Measurements from ENCODE around the gene P2RY12. TPM values are rescaled to one million over a fixed set of nuclear protein-coding genes. Genes with fewer than 3 reads are reported as not detected.

P2RY12 gene
- total RNA-seq (1.9 TPM), polyA plus RNA-seq (not detected)

GRCh38 chr3:151384741-151385174, at the start of gene P2RY12:
Gene P2RY12 (minus strand): TSS chr3:151384753. CDS start chr3:151338845, 45,908 bp downstream.
- H3K27me3 ChIP-seq (ENCODE audit: control insufficient read depth, insufficient read depth, low read length): no peaks in the 10 kb centered on the region
- DNase-seq: no peak
- Mint-ChIP-seq H3K27ac (peak within 1 kb of the TSS in 1 of 3 donors; percentile 80), H3K27me3 (peaks cover 4% of the 10 kb centered on the region), H3K4me1 (no peaks in the 10 kb centered on the region), H3K4me3 (no peak within 1 kb of the TSS), H3K9me3 (peaks cover 0 to 3% (median 0%) of the 10 kb centered on the region in 7 donors), H3K36me3 (no peaks in the 10 kb centered on the region)
- no peak for ATAC-seq (ENCODE audit: low read depth in 2 of 2)
- no peaks in the 10 kb centered on the region for H3K4me1 ChIP-seq (ENCODE audit: control insufficient read depth, insufficient read depth, low read length, poor library complexity, severe bottlenecking)
- no peaks in the 10 kb centered on the region for H3K9me3 ChIP-seq (ENCODE audit: control insufficient read depth in 2 of 2, low read length in 2 of 2)
- H3K27ac ChIP-seq (ENCODE audit: insufficient read depth, low read length, poor library complexity, severe bottlenecking): no peak within 1 kb of the TSS
- H3K36me3 ChIP-seq (ENCODE audit: control insufficient read depth, insufficient read depth, low read length): no peaks in the 10 kb centered on the region
- no peak within 1 kb of the TSS for H3K4me3 ChIP-seq (ENCODE audit: low read depth, low read length)

DNA sequence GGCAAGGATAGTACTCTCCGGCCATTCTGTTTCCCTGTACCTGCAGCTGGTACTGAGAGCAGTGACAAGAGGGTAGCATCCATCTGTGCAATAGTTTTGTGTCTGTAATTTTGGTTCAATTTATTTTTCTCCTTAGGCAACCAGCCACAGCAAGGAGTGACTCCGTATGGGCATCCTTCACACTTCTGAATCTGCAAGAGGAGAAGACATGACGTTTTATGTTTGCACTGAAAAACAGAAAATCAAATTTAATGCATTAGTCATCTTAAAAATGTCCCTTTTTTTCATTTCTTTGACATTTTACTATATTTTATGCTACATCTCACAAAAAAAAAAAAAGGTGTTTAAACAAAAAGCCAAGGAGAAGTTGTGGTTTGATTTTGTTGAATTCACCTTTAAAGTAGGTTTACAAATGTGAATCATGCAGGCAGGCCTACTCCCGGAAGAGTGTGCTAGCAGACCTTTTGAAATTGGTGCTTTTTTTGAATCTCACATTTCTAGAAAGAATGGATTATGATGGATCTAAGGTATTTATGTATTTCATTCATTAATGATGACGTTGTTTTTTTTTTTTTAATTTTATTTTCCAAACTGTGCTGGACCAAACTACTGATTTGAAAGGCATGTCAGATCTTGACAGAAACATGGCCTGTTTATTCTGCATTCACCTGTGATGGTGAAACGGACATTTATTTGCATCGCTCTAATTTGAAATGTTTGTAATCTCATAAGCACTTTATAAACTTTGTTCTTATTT, 48.2 kb upstream of the P2RY12 start:
- Histone ChIP-seq H3K27me3 (ENCODE audit: control insufficient read depth, insufficient read depth, low read length) (no peaks in the 10 kb centered on the region), H3K9me3 (ENCODE audit: control insufficient read depth in 2 of 2, low read length in 2 of 2) (no peaks in the 10 kb centered on the region), H3K4me1 (ENCODE audit: control insufficient read depth, insufficient read depth, low read length, poor library complexity, severe bottlenecking) (no peaks in the 10 kb centered on the region), H3K4me3 (ENCODE audit: low read depth, low read length) (no peak overlapping the region), H3K36me3 (ENCODE audit: control insufficient read depth, insufficient read depth, low read length) (no peaks in the 10 kb centered on the region), H3K27ac (ENCODE audit: insufficient read depth, low read length, poor library complexity, severe bottlenecking) (no peak overlapping the region)
- no peaks in the 10 kb centered on the region for H3K4me1 Mint-ChIP-seq
- H3K4me3 Mint-ChIP-seq: no peak overlapping the region
- no peak for DNase-seq
- H3K36me3 Mint-ChIP-seq: no peaks in the 10 kb centered on the region
- H3K27me3 Mint-ChIP-seq: no peaks in the 10 kb centered on the region
- H3K27ac Mint-ChIP-seq: no peak overlapping the region
- no peak for ATAC-seq (ENCODE audit: low read depth in 2 of 2)
- H3K9me3 Mint-ChIP-seq: peaks cover 0 to 3% (median 0%) of the 10 kb centered on the region in 7 donors

DNA sequence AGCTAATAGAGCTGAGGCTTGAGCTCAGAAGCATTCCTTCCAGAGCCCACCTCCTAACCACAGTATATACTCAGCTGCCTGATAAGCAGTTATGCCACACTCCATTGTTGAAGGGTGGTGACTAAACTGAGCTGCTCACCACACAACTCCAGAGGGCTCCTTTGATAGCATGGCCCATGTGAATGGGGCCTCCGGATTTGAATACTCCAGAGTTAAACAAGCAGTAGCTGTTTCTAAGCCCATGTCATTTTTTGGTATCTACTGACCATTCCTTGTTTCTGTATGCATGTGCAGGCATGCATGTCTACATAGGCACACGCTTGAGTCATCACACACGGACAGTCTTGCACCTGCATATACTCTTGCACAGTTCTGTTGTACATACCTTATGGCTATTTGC, 47.4 kb upstream of the P2RY12 start:
- H3K4me1 ChIP-seq (ENCODE audit: control insufficient read depth, insufficient read depth, low read length, poor library complexity, severe bottlenecking): no peaks in the 10 kb centered on the region
- no peaks in the 10 kb centered on the region for H3K27me3 ChIP-seq (ENCODE audit: control insufficient read depth, insufficient read depth, low read length)
- H3K9me3 Mint-ChIP-seq: peaks cover 0 to 3% (median 0%) of the 10 kb centered on the region in 7 donors
- no peaks in the 10 kb centered on the region for H3K9me3 ChIP-seq (ENCODE audit: control insufficient read depth in 2 of 2, low read length in 2 of 2)
- H3K27ac Mint-ChIP-seq: no peak overlapping the region
- no peaks in the 10 kb centered on the region for H3K36me3 Mint-ChIP-seq
- H3K4me1 Mint-ChIP-seq: no peaks in the 10 kb centered on the region
- no peaks in the 10 kb centered on the region for H3K27me3 Mint-ChIP-seq
- DNase-seq: no peak
- H3K36me3 ChIP-seq (ENCODE audit: control insufficient read depth, insufficient read depth, low read length): no peaks in the 10 kb centered on the region
- H3K27ac ChIP-seq (ENCODE audit: insufficient read depth, low read length, poor library complexity, severe bottlenecking): no peak overlapping the region
- no peak overlapping the region for H3K4me3 Mint-ChIP-seq
- no peak overlapping the region for H3K4me3 ChIP-seq (ENCODE audit: low read depth, low read length)
- no peak for ATAC-seq (ENCODE audit: low read depth in 2 of 2)

DNA sequence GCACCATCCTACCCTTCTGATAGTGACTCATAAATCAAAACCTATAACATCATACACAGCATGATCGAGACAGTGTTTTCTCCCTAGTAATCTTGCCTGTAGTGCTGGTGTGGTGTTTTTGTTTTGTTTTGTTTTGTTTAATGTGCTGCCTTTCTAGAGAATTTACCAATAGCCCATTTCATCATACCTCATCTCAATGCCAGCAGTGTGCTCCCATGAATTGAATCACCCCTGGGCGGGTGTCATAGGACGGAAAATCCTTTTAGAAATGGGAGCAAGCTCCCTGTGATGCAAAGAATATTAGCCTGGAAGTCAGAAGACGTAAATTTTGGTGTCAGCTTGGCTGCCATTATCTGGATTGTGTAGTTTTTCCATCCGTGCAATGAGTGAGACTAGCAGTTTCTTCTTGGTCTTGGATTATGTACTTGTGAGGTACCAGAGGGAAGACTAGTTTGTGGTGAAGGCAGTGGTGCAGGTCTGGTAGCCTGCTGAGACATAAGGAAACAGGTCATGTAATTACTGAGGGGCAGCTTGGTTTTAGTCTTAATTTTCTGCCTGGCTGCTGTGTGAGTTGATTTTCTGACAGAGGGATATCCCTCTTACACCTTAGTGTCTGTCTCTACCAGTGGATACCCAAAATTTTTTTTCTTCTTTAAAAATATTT, 46.4 kb upstream of the P2RY12 start:
- Mint-ChIP-seq H3K27me3 (no peaks in the 10 kb centered on the region), H3K4me1 (no peaks in the 10 kb centered on the region), H3K9me3 (peaks cover 0 to 3% (median 0%) of the 10 kb centered on the region in 7 donors), H3K36me3 (no peaks in the 10 kb centered on the region), H3K4me3 (no peak overlapping the region), H3K27ac (no peak overlapping the region)
- H3K9me3 ChIP-seq (ENCODE audit: control insufficient read depth in 2 of 2, low read length in 2 of 2): no peaks in the 10 kb centered on the region
- no peak overlapping the region for H3K27ac ChIP-seq (ENCODE audit: insufficient read depth, low read length, poor library complexity, severe bottlenecking)
- ATAC-seq (ENCODE audit: low read depth in 2 of 2) (no peak), DNase-seq (no peak)
- H3K4me1 ChIP-seq (ENCODE audit: control insufficient read depth, insufficient read depth, low read length, poor library complexity, severe bottlenecking): no peaks in the 10 kb centered on the region
- no peak overlapping the region for H3K4me3 ChIP-seq (ENCODE audit: low read depth, low read length)
- no peaks in the 10 kb centered on the region for H3K27me3 ChIP-seq (ENCODE audit: control insufficient read depth, insufficient read depth, low read length)
- H3K36me3 ChIP-seq (ENCODE audit: control insufficient read depth, insufficient read depth, low read length): no peaks in the 10 kb centered on the region

DNA sequence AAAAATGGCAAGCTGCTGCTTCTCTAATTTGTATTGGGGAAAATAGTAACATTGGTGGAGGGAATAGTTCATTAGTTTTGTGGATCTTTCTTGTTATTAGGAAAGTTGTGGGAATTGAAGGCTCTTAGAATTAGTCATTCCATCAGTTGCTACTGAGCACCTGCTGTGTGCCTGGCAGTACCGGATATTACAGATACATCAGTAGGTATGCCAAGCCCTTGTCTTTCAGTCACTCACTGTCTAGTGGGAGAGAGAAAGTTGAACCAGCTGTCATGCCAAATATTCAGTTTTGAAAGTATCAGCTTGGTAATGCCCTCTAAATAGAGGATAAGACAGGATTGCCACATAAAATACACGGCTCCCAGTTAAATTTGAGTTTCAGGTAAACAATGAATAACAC, 43.8 kb upstream of the P2RY12 start:
- H3K4me1 ChIP-seq (ENCODE audit: control insufficient read depth, insufficient read depth, low read length, poor library complexity, severe bottlenecking): no peaks in the 10 kb centered on the region
- Mint-ChIP-seq H3K27me3 (no peaks in the 10 kb centered on the region), H3K4me3 (no peak overlapping the region), H3K36me3 (no peaks in the 10 kb centered on the region), H3K9me3 (peaks cover 0 to 3% (median 0%) of the 10 kb centered on the region in 7 donors), H3K27ac (no peak overlapping the region), H3K4me1 (no peaks in the 10 kb centered on the region)
- no peak overlapping the region for H3K27ac ChIP-seq (ENCODE audit: insufficient read depth, low read length, poor library complexity, severe bottlenecking)
- no peaks in the 10 kb centered on the region for H3K27me3 ChIP-seq (ENCODE audit: control insufficient read depth, insufficient read depth, low read length)
- H3K9me3 ChIP-seq (ENCODE audit: control insufficient read depth in 2 of 2, low read length in 2 of 2): no peaks in the 10 kb centered on the region
- H3K36me3 ChIP-seq (ENCODE audit: control insufficient read depth, insufficient read depth, low read length): no peaks in the 10 kb centered on the region
- no peak overlapping the region for H3K4me3 ChIP-seq (ENCODE audit: low read depth, low read length)
- DNase-seq (no peak), ATAC-seq (ENCODE audit: low read depth in 2 of 2) (no peak)

DNA sequence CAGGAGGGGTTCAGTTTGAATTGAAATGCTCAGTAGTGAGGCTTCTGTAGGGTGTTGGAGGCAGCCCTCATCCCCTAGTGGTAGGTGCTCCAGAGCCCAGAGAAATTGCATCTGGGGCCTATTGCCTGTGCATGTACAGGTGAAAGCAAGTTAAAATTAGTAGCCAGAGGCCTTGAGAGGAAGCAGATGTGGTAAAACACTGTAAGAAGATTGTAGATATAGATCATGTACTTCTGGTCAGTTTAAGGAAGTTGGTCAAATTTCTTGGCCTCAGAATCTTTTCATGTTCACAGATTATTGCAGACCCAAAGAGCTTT, 41.7 kb upstream of the P2RY12 start:
- H3K4me1 Mint-ChIP-seq: no peaks in the 10 kb centered on the region
- no peaks in the 10 kb centered on the region for H3K27me3 Mint-ChIP-seq
- no peaks in the 10 kb centered on the region for H3K4me1 ChIP-seq (ENCODE audit: control insufficient read depth, insufficient read depth, low read length, poor library complexity, severe bottlenecking)
- H3K4me3 Mint-ChIP-seq: no peak overlapping the region
- no peaks in the 10 kb centered on the region for H3K9me3 ChIP-seq (ENCODE audit: control insufficient read depth in 2 of 2, low read length in 2 of 2)
- no peak overlapping the region for H3K27ac ChIP-seq (ENCODE audit: insufficient read depth, low read length, poor library complexity, severe bottlenecking)
- H3K9me3 Mint-ChIP-seq: peaks cover 0 to 3% (median 0%) of the 10 kb centered on the region in 7 donors
- no peaks in the 10 kb centered on the region for H3K36me3 ChIP-seq (ENCODE audit: control insufficient read depth, insufficient read depth, low read length)
- no peaks in the 10 kb centered on the region for H3K27me3 ChIP-seq (ENCODE audit: control insufficient read depth, insufficient read depth, low read length)
- DNase-seq (no peak), ATAC-seq (ENCODE audit: low read depth in 2 of 2) (no peak)
- no peak overlapping the region for H3K27ac Mint-ChIP-seq
- H3K36me3 Mint-ChIP-seq: no peaks in the 10 kb centered on the region
- H3K4me3 ChIP-seq (ENCODE audit: low read depth, low read length): no peak overlapping the region

- Histone ChIP-seq H3K4me1 (ENCODE audit: control insufficient read depth, insufficient read depth, low read length, poor library complexity, severe bottlenecking) (no peaks in the 10 kb centered on the region), H3K4me3 (ENCODE audit: low read depth, low read length) (no peak overlapping the region), H3K9me3 (ENCODE audit: control insufficient read depth in 2 of 2, low read length in 2 of 2) (no peaks in the 10 kb centered on the region), H3K27me3 (ENCODE audit: control insufficient read depth, insufficient read depth, low read length) (no peaks in the 10 kb centered on the region), H3K27ac (ENCODE audit: insufficient read depth, low read length, poor library complexity, severe bottlenecking) (no peak overlapping the region), H3K36me3 (ENCODE audit: control insufficient read depth, insufficient read depth, low read length) (no peaks in the 10 kb centered on the region)
- H3K36me3 Mint-ChIP-seq: no peaks in the 10 kb centered on the region
- H3K4me3 Mint-ChIP-seq: no peak overlapping the region
- no peak overlapping the region for H3K27ac Mint-ChIP-seq
- H3K27me3 Mint-ChIP-seq: no peaks in the 10 kb centered on the region
- DNase-seq: no peak
- no peaks in the 10 kb centered on the region for H3K4me1 Mint-ChIP-seq
- no peak for ATAC-seq (ENCODE audit: low read depth in 2 of 2)
- peaks cover 0 to 2% (median 0%) of the 10 kb centered on the region in 7 donors for H3K9me3 Mint-ChIP-seq
Observed at GRCh38 chr3:151425627-151426340, 41.2 kb upstream of the P2RY12 start.
